ENCODE data around the gene COL26A1. TPM values are rescaled to one million over a fixed set of nuclear protein-coding genes. Genes with fewer than 3 reads are reported as not detected.

Gene COL26A1
- total RNA-seq, 2 experiments from 2014 or later, result not detected

GRCh38 chr7:101352920-101353308 lies 9.8 kb upstream of the COL26A1 start:
- Mint-ChIP-seq H3K27ac (no peak overlapping the region), H3K27me3 (peaks cover 21% of the 10 kb centered on the region), H3K9me3 (no peaks in the 10 kb centered on the region), H3K4me3 (no peak overlapping the region), H3K4me1 (peaks cover 14% of the 10 kb centered on the region), H3K36me3 (no peaks in the 10 kb centered on the region)
- ATAC-seq (ENCODE audit: low read depth) (no peak), DNase-seq (no peak)
- POLR2A ChIA-PET, result no interaction called here

DNA sequence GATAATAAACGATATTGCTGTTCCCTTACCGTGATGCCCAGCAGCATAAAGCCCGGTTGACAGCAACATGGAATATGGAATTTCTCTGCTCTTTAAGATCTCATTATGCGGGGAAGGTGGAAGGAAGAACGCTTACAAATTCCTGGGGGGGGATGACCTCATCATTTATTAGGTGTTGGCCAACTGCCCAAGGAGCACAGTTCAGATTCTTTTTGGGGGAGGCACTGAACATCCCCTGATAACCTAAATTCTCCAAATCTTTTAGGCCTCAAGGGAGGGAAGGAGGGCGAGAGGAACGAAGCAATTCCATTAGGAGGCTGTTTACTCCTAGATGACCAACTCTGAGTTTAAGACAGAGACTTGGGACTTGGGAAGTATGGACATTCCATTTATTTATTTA lies 5.2 kb upstream of the COL26A1 start:
- no peak overlapping the region for H3K27ac Mint-ChIP-seq
- peaks cover 8% of the 10 kb centered on the region for H3K4me1 Mint-ChIP-seq
- H3K4me3 Mint-ChIP-seq, result no peak overlapping the region
- DNase-seq (no peak), ATAC-seq (ENCODE audit: low read depth) (no peak)
- no peaks in the 10 kb centered on the region for H3K9me3 Mint-ChIP-seq
- no peaks in the 10 kb centered on the region for H3K36me3 Mint-ChIP-seq
- POLR2A ChIA-PET, result no interaction called here
- peaks cover 24% of the 10 kb centered on the region for H3K27me3 Mint-ChIP-seq

DNA sequence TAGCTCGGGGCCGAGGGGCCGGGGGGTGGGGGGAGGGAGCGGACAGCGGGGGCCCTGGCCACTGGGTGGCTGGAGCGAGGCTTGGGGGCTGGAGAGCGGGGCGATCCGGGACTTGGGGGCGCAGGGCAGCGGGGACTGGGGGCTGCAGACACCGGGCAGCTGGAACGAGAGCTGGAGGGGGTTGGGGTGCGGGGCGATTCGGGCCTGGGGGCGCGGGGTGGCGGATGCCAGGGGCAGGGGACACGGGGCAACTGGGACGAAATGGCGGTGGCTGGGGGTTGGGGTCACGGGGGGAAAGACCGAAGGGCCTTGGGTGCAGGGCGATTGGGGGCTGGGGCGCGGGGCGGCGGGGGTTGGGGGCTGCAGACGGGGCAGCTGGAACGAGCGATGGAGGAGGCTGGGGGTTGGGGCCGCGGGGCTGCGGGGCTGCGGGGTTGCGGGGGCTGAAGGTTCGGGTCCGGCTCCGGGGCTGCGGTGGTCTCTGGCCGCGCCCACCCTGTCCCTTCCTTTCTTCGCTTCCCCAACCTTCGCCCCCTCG lies 590 bp downstream of the COL26A1 start:
- Mint-ChIP-seq H3K4me1 (peaks cover 6% of the 10 kb centered on the region), H3K4me3 (no peak overlapping the region), H3K27ac (no peak overlapping the region), H3K36me3 (no peaks in the 10 kb centered on the region), H3K27me3 (peaks cover 36% of the 10 kb centered on the region), H3K9me3 (no peaks in the 10 kb centered on the region)
- ATAC-seq (ENCODE audit: low read depth), result no peak
- POLR2A ChIA-PET, result interaction anchor here (0.7 kb wide), 1 partner anchor 141 kb away, joined by 4 read pairs; no protein-coding TSS in a partner anchor
- DNase-seq, result no peak

DNA sequence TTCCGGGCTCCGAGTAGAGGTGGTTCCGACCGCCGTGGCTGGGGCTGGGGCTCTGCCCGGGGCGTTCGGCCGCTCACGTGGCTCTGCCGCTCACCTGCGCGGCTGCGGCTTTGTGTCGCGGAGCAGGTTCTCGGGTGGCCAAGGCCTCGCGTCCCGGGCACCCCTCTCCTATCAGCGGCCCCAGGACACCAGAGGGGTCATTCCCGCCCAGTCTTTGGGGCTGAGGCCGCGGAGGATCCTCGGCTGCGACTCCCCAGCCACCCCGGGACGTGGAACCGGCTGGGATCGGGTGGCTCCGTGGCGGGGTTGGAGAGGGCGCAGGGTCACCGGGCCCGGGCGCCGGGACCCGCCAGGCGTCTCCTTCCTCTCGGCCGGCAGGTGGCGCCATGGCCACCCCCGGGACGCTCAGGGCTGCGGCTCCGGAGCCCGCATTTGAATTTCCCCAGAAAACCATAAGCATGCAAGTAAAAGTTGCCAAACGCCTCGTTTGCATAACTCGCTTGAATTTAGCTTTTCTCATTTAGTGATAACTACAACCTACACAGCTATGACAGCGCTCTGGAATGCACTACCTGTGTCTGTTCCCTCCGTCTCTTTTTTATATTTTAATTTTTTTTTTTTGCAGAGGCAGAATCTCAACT lies 1.2 kb downstream of the COL26A1 start:
- H3K4me1 Mint-ChIP-seq, result peaks cover 6% of the 10 kb centered on the region
- H3K27ac Mint-ChIP-seq, result no peak overlapping the region
- peak; percentile 93 for ATAC-seq (ENCODE audit: low read depth)
- POLR2A ChIA-PET, result interaction anchor here (1.2 to 1.4 kb wide), 2 partner anchors 42 to 47 kb away, joined by 3 to 6 read pairs; partner anchors contain the start of gene IFT22
- H3K4me3 Mint-ChIP-seq, result no peak overlapping the region
- no peaks in the 10 kb centered on the region for H3K36me3 Mint-ChIP-seq
- no peaks in the 10 kb centered on the region for H3K9me3 Mint-ChIP-seq
- peaks cover 40% of the 10 kb centered on the region for H3K27me3 Mint-ChIP-seq
- peak; percentile 85 for DNase-seq

GRCh38 chr7:101365956-101366355 lies 3.3 kb downstream of the COL26A1 start:
- POLR2A ChIA-PET, result no interaction called here
- ATAC-seq (ENCODE audit: low read depth) (no peak), DNase-seq (no peak)
- Mint-ChIP-seq H3K9me3 (no peaks in the 10 kb centered on the region), H3K27ac (no peak overlapping the region), H3K4me3 (no peak overlapping the region), H3K4me1 (peaks cover 11% of the 10 kb centered on the region), H3K36me3 (no peaks in the 10 kb centered on the region), H3K27me3 (peaks cover 45% of the 10 kb centered on the region)

DNA sequence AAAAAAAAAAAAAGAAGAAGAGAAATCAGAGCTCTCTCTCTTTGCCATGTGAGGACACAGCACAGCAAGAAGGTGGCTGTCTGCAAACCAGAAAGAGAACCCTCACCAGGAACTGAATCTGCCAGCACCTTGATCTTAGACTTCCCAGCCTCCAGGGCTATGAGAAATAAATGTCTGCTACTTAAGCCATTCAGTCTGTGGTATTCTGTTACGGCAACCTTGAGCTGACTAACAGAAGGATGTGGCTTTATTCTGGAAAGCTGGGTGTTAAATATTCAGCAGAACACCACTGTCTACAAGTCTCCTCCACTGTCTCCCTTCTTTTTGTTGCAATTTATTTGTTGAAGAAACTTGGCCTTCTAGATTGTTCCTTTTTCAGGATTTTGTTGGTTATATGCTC lies 5.0 kb downstream of the COL26A1 start:
- ATAC-seq (ENCODE audit: low read depth), result peak; percentile 43
- DNase-seq, result no peak
- Mint-ChIP-seq H3K4me3 (no peak overlapping the region), H3K36me3 (no peaks in the 10 kb centered on the region), H3K27me3 (peaks cover 40% of the 10 kb centered on the region), H3K4me1 (peaks cover 11% of the 10 kb centered on the region), H3K27ac (no peak overlapping the region), H3K9me3 (no peaks in the 10 kb centered on the region)
- POLR2A ChIA-PET, result no interaction called here

DNA sequence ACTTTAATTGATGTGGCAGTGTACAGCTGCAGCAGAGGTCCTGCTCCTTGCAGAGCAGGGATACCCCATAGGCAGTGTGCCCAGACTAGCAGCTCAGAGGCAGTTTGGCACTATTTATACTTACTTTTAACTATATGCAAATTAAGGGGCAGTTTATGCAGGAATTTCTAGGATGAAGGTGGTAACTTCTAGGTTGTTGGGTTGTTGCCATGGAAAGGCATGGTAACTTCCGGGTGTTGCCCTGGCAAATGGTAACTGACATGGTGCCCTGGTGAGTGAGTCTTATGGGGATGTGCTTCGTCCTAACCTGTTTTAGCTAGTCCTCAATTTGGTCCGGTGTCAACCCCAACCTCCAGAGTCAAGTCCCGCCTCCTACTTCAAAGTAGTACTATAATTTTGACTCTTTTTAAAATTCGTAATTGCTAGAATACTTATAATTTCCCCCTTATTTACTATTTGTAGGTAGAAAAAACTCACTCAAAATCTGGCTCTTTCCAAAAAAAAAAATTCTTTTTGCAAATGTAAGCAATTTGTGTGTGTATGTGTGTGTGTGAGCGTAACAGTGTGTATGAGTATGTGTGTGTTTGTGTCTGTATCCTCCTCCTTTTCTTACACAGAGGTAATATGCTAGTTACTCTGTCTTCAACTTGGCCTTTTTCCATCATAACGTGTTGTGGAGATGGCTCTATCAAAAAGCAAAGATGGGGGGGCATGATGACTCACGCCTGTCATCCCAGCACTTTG lies 5.9 kb downstream of the COL26A1 start:
- Mint-ChIP-seq H3K4me3 (no peak overlapping the region), H3K36me3 (no peaks in the 10 kb centered on the region), H3K27ac (no peak overlapping the region), H3K4me1 (peaks cover 11% of the 10 kb centered on the region), H3K27me3 (peaks cover 45% of the 10 kb centered on the region), H3K9me3 (no peaks in the 10 kb centered on the region)
- DNase-seq, result no peak
- ATAC-seq (ENCODE audit: low read depth), result no peak
- POLR2A ChIA-PET, result no interaction called here

DNA sequence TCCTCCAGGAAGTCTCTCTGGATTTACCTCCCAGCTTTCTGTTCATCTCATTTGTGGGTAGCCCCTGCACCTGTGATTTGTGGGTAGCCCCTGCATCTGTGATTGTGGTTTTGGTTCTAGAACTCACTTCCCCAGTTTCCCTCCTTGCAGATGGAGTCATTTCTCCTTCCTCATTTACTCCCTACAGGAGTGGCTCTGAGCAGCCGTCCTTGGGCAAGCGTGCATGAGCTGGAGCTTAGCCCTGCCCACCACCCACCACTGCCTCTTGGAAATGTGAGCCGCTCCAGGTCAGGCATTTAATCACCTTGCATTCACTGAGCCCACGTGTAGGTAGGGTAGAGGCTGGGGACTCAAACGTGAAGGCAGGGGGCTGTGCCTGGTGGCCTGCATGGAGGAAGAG lies 8.2 kb downstream of the COL26A1 start:
- POLR2A ChIA-PET, result no interaction called here
- H3K36me3 Mint-ChIP-seq, result no peaks in the 10 kb centered on the region
- DNase-seq, result no peak
- H3K4me3 Mint-ChIP-seq, result no peak overlapping the region
- no peak overlapping the region for H3K27ac Mint-ChIP-seq
- ATAC-seq (ENCODE audit: low read depth), result no peak
- H3K9me3 Mint-ChIP-seq, result no peaks in the 10 kb centered on the region
- peaks cover 9% of the 10 kb centered on the region for H3K4me1 Mint-ChIP-seq
- H3K27me3 Mint-ChIP-seq, result peaks cover 31% of the 10 kb centered on the region

- POLR2A ChIA-PET, result interaction anchor here (1.4 kb wide), 1 partner anchor 17 kb away, joined by 3 read pairs; no protein-coding TSS in a partner anchor
- Mint-ChIP-seq H3K27ac (no peak overlapping the region), H3K36me3 (no peaks in the 10 kb centered on the region), H3K9me3 (no peaks in the 10 kb centered on the region), H3K4me1 (peaks cover 5% of the 10 kb centered on the region), H3K27me3 (peaks cover 16% of the 10 kb centered on the region), H3K4me3 (no peak overlapping the region)
- ATAC-seq (ENCODE audit: low read depth) (no peak), DNase-seq (no peak)
Observed at GRCh38 chr7:101373812-101374614, 11.3 kb downstream of the COL26A1 start.

DNA sequence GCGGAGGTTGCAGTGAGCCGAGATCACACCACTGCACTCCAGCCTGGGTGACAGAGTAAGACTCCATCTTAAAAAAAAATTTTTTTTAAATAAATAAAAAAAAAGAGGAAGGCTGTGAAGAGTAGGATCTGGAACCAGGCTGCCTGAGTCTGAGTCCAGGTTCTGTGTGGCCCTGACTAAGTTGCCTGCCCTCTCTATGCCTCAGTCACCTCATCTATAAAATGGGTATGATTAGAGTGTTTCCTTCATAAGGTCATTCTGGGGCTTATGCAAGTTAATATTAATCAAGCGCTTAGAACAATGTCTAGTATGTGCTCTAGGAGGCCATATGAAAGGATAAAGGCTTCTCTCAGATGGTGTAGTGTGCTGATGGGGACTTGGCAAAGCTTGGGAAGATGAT lies 12.3 kb downstream of the COL26A1 start:
- POLR2A ChIA-PET, result interaction anchor here (1.4 kb wide), 1 partner anchor 16 kb away, joined by 3 read pairs; no protein-coding TSS in a partner anchor
- H3K4me3 Mint-ChIP-seq, result no peak overlapping the region
- peaks cover 16% of the 10 kb centered on the region for H3K27me3 Mint-ChIP-seq
- H3K27ac Mint-ChIP-seq, result no peak overlapping the region
- H3K4me1 Mint-ChIP-seq, result peaks cover 5% of the 10 kb centered on the region
- H3K36me3 Mint-ChIP-seq, result no peaks in the 10 kb centered on the region
- no peak for DNase-seq
- no peak for ATAC-seq (ENCODE audit: low read depth)
- H3K9me3 Mint-ChIP-seq, result no peaks in the 10 kb centered on the region

- Mint-ChIP-seq H3K27me3 (peaks cover 16% of the 10 kb centered on the region), H3K4me1 (no peaks in the 10 kb centered on the region), H3K4me3 (no peak overlapping the region), H3K27ac (no peak overlapping the region), H3K9me3 (no peaks in the 10 kb centered on the region), H3K36me3 (no peaks in the 10 kb centered on the region)
- POLR2A ChIA-PET, result no interaction called here
- no peak for ATAC-seq (ENCODE audit: low read depth)
- DNase-seq, result no peak
Observed at GRCh38 chr7:101376601-101377000, 13.9 kb downstream of the COL26A1 start.

GRCh38 chr7:101377189-101377736 lies 14.6 kb downstream of the COL26A1 start:
- no peaks in the 10 kb centered on the region for H3K9me3 Mint-ChIP-seq
- POLR2A ChIA-PET, result no interaction called here
- H3K36me3 Mint-ChIP-seq, result no peaks in the 10 kb centered on the region
- DNase-seq (no peak), ATAC-seq (ENCODE audit: low read depth) (no peak)
- no peak overlapping the region for H3K27ac Mint-ChIP-seq
- no peaks in the 10 kb centered on the region for H3K4me1 Mint-ChIP-seq
- H3K4me3 Mint-ChIP-seq, result no peak overlapping the region
- H3K27me3 Mint-ChIP-seq, result peaks cover 18% of the 10 kb centered on the region

DNA sequence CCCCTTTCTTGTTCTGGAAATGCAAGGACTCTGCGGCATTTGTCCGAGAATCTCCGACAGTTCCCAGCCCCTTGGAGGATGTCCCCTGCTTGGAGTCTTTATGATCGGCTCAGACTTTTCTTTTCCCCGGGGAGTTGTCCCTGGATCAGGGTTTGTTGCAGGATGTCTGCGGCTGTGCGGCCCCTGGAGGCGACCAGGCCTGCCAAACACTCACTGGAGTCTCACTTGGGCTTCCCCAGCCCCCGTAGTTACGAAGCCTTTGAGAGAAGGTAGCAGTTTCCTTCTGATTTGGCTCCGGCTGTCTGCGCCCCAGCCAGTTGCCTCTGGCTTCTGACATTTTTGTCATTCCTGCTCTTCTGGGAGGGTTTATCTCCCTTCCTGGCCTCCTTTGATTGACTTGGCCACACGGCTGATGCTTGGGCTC lies 16.1 kb downstream of the COL26A1 start:
- POLR2A ChIA-PET, result no interaction called here
- Mint-ChIP-seq H3K9me3 (no peaks in the 10 kb centered on the region), H3K27me3 (peaks cover 13% of the 10 kb centered on the region), H3K27ac (no peak overlapping the region), H3K4me3 (no peak overlapping the region), H3K36me3 (no peaks in the 10 kb centered on the region), H3K4me1 (no peaks in the 10 kb centered on the region)
- ATAC-seq (ENCODE audit: low read depth), result no peak
- DNase-seq, result no peak

Measured in activated naive CD8-positive, alpha-beta T cell treated with anti-CD3 and anti-CD28 coated beads, Interleukin-2, amount 10 ng/mL, durations not matched to agents 7 days and 5 days (primary cell).